ENCODE data around the gene AQP4. TPM values are rescaled to one million over a fixed set of nuclear protein-coding genes. Genes with fewer than 3 reads are reported as not detected.
A peak's percentile ranks its signal among the peaks of the same experiment; 100 is the strongest.

AQP4 gene
- 0.39 TPM in 1 of 2 replicates, not detected in the other for total RNA-seq (2014; rRNA removed; shearing (Covaris generic))

GRCh38 chr18:26865557-26865956 is at the start of gene AQP4:
Gene AQP4, minus strand, starts transcription at chr18:26865707. Its CDS starts 18 bp downstream, at chr18:26865689.
- peak; percentile 5 for DNase-seq (ENCODE audit: low spot score)

- no peak for DNase-seq (ENCODE audit: low spot score)
Measured at GRCh38 chr18:26911840-26912239, 46.3 kb upstream of the AQP4 start.

DNA sequence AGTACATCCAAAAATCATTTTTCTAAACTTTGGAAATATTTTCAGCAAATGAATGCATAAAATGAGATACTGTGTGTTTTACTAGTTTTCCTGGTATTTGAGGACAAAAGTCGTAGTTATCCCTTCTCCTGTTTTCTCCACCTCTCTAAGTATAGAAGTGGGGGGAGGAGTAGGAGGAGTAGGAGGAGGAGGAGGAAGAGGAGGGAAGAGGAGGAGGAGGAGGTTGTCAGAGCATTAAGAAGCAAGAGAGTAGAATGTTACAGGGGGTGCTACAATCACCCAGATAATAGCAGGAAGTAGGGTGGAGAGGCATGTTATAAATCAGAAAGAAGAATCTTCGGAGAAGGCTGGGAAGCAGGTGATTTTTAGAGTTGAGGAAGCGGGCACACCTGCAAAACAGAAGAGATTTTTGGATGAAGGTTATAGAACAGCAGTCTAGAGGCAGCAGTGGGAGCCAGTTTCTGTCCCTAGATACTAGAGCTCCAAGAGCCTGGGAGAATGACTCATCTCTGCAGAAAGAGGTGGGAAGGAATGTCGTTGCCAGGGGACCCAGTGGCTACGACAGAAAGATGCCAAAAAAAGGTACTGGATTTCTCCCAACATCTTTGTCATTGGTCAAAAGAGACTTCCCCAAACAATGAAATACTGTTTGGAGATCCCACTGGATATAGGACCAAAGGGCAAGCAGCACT is 44.2 kb upstream of the AQP4 start:
- DNase-seq (ENCODE audit: low spot score): peak; percentile 29

GRCh38 chr18:26908906-26909305 is 43.4 kb upstream of the AQP4 start:
- no peak for DNase-seq (ENCODE audit: low spot score)

DNA sequence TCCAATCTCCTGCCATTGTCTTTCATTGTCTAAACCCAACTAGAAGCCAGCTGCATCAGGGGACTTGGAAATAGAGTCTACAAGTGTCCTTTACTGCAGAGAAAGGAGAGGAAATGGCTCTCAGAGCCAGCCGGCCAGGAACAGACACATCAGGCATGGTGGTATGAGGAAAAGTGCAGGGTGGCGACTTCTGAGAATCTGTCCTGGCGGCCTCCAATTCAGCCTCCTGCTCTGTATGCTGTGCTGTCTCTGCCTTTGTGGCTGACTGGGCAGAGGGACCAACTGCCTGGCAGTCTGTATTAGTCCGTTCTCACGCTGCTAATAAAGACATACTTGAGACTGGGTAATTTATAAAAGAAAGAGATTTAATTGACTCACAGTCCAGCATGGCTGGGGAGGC is 36.8 kb upstream of the AQP4 start:
- DNase-seq (ENCODE audit: low spot score): no peak

DNA sequence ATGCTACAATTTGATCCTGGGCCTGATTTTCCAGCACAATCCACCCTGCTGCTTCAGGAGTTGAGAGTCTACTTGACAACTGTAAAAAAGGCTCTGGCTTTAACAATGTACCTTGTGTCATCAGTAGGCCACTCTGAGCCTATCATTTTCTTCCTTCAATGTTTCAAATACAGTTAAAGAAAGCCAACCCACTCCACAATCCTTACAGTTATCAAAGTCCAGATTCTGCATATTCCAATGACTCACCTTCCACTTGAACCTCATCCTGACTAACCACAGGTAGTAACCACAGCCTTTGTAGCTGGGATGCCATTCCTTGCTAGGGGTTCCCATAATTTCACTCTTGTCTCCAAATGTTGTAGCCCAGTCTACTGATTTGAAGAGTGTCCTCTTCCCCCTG is 35.5 kb upstream of the AQP4 start:
- no peak for DNase-seq (ENCODE audit: low spot score)

- DNase-seq (ENCODE audit: low spot score): no peak
Measured at GRCh38 chr18:26894426-26894825, 28.9 kb upstream of the AQP4 start.

GRCh38 chr18:26893996-26894395 is 28.5 kb upstream of the AQP4 start:
- no peak for DNase-seq (ENCODE audit: low spot score)

DNA sequence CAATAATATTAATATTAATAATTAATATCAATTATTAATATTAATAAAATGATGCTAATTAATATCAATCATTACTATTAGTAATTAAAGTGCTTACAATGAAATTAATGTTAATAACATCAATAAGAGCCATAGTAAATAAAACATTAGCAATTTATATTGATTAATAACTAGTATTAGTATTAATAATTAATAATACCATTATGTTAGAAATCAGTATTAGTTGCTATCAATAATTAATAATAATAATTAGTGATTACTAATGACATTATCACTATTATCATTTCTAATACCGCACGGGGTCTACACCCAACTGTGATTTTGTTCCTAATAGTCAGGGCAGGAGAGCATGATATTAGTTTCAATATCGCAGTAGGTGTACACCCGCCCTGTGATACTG is 22.8 kb upstream of the AQP4 start:
- no peak for DNase-seq (ENCODE audit: low spot score)

DNA sequence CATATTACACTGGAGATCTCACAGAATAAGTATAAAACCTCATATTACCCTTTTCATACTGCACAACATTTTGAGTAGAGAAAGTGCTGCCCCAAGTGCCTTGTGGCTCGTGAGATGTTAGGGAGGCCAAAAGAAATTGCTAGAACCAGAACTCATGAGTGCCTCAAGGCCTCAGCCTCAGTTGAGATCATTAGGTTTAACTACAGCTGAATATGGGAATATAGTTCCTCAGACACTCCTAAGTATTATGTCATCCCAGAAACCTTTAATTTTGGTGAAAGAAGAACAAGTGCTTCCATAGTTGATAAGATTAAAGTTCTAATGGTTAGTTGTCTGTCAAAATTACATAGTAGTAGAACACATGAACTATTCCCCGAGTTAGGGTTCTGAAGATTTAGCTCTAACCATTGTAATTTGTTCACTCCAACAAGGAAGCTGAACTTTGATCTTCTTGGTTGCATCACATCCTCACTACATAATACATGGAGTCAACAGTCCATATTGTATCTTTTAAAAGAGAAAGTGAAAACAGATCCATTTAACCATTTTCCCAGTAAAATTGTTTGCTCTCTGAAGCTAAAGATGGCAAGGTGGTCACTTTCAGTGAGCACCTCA is 9.6 kb upstream of the AQP4 start:
- DNase-seq (ENCODE audit: low spot score): no peak

- DNase-seq (ENCODE audit: low spot score): no peak
Measured at GRCh38 chr18:26874283-26874682, 8.8 kb upstream of the AQP4 start.

DNA sequence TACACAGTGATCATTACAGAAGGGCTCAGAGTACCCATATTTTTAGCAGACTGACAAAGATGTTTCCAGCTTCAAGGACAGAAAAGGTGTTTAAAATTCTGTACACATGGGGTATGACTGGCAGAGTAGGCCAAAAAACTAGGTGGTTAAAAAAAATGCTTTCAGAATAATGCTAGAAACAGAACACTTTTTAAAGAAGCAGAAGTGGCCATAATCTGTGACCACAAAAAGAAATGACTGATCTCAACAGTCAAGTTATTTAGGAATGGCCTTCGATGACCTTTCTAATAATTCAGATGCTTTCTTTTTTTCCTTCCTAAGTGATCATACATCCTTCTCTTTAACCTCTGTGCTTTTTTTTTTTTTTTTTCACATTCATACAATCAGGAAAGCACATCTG is 4.1 kb upstream of the AQP4 start:
- DNase-seq (ENCODE audit: low spot score): no peak

- peak; percentile 17 for DNase-seq (ENCODE audit: low spot score)
Measured at GRCh38 chr18:26868968-26869586, 3.6 kb upstream of the AQP4 start.

- DNase-seq (ENCODE audit: low spot score): no peak
Measured at GRCh38 chr18:26867471-26867870, 2.0 kb upstream of the AQP4 start.

- DNase-seq (ENCODE audit: low spot score): no peak
Measured at GRCh38 chr18:26864658-26865057, 849 bp downstream of the AQP4 start.

DNA sequence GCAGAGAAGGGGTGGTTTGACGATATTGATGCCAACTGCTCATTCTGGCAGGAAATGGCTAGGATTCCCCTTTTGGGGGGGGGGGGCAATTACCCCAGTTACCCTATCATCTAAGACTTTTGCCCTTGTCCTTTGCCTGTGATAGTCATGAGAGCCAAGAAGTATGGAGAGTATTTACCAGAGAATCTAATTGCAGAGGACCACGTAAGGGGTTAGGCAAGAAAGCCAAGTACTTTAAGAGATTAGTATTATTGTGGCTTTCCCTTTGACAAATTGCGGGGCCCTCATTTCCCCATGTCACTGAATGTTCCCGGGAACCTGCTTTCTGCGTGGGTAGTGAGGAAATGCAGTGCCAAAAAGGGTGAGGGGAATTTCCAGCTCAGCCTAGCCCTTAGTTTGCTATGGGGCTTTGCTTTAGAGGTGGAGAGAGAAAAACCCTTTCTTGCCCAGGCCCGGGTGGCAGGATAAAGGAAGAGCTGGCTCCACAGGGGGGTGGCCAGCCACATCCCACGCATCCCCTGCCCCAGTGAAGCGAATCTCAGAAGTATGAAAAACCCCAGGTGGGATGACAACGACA is 1.5 kb downstream of the AQP4 start:
- no peak for DNase-seq (ENCODE audit: low spot score)

DNA sequence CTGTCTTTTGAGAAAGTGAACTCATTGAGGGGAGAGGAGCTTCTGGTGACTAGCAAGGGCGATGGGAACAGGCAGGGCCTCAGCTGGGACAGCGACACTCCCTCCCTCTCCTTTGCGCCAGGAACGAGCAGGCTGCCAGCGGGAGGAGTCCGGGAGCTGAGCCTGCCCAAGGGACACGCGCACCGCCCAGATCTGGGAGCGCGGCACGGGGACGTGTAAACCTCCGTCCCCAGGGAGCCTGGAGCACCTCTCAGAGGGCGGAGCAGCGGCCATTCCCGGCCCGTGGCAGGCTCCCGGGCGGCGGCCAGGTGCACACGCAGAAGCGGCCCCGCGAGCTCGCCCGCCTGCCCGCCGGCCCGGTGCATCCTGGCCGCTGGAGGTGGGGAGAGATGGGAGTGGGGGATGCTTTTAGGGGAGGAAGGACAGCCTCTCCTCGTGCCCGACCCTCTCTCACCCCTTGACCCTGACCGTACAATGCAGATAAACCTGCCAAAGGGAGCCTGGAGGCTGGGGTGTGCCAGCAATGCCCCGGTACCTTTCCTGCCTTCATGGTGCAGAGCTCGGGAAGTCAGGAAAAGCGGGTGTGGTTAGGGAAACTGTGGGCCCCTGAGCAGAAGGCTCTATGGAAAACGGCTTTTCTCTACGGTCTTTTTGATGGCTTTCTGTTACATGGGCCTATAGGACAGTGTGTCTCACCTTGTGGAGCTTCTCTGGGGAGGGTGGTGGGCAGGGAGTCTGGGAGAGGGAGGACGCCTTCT is 2.2 kb downstream of the AQP4 start:
- peak; percentile 35 for DNase-seq (ENCODE audit: low spot score)

DNA sequence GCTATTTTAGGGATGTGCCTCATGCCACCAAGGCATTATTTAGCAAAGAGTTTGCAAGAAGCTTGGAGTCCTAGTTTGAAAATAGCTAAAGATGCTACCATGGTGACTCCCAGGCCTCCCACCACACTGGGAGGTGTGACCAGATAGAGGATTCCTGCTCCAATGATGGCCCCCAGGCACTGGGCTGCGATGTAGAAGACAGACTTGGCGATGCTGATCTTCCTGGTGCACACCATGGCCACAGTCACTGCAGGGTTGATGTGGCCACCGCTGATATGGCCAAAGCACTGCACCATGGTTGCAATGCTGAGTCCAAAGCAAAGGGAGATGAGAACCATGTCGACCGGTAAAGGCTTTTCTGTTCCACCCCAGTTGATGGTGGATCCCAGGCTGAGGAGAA is 3.4 kb downstream of the AQP4 start:
- DNase-seq (ENCODE audit: low spot score): no peak

DNA sequence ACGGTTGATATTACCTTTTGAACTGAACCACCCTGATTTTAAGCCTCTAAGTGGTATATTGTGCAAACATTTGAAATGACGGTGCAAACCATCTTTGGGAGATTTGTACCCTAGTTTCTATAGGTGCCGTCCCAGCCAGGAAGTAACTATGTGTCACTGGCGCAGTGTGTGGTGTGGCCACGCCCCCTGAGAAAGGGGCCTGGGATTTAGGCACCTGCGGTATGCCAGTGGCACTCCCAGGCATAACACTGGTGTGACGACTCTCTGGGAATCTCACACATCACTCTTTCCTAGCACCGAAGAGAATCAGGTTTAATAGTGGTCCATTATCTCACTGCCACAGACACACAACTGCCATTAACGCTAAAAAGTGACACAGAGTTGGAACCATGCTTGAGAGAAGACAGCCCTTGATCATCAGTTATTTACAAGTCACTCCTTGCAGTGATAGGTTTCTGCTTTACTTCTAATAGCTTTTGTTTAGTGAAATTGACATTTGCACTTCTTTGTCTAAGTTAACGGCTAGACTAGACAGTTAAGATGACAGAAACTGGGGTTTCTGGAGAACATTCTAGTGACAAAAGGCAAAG is 11.1 kb downstream of the AQP4 start:
- DNase-seq (ENCODE audit: low spot score): no peak

DNA sequence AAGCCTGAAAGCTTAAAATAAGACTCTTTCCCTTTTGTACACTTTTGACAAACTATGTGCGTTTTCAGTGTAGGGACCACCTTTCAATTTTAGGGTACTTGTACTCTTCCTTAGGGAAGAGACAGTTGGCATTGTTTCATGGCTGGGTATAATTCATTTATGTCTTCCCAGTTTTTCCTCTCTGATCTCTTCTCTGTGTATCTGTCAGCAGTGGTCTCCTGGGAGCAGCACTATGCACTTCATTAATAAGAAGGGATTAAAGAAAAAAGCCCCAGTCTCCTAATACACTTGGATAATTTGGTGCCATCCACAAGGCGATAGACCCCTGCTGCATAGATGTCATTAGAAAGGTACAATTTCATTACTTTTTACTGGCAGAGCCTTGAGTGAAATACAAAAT is 12.1 kb downstream of the AQP4 start:
- DNase-seq (ENCODE audit: low spot score): no peak

- DNase-seq (ENCODE audit: low spot score): no peak
Measured at GRCh38 chr18:26843760-26844159, 21.7 kb downstream of the AQP4 start.

GRCh38 chr18:26840965-26841364 is 24.5 kb downstream of the AQP4 start:
- no peak for DNase-seq (ENCODE audit: low spot score)

Measured in H4 (cell line).